T-cell (primary cell): ENCODE measurements around the gene WDR93. TPM values are rescaled to one million over a fixed set of nuclear protein-coding genes. Genes with fewer than 3 reads are reported as not detected.

ENCODE experiments used
- ATAC-seq, 4 experiments: fragments of 200-7000 bp in 3 of 4; fragments of 150-1000 bp in 1 of 4; cut with Tn5 transposase; replicated peaks in 1 of 4; 1 replicate in 3 of 4; 2 replicates in 1 of 4; pipeline ENCODE4 v1.10.0; 2021; ENCODE audit warnings: moderate library complexity in 3 of 4, mild to moderate bottlenecking in 2 of 4, moderate number of reproducible peaks in 1 of 4
- CTCF ChIA-PET, 2 donors: fragments of 300-600 bp; sonication (Branson Sonifier 250); formaldehyde crosslinking; loops; one replicate each; lab custom pipeline; 2022; ENCODE audit warnings: antibody characterized with exemption in 2 of 2; lab: Charles Lee
- POLR2A ChIA-PET, 2 donors: fragments of 300-600 bp; sonication (Branson Sonifier 250); formaldehyde crosslinking; loops; one replicate each; lab custom pipeline; 2022; ENCODE audit warnings: antibody characterized with exemption in 2 of 2; lab: Charles Lee
- DNase-seq, 35 experiments: peaks; one replicate each; pipeline versions ENCODE4 v3.0.0 to v3.0.0-alpha.2; 2013 to 2023
- H3K27ac ChIP-seq: one replicate; pipeline ENCODE4 v1.5.1; 2013; ENCODE audit warnings: low read length
- H3K27me3 ChIP-seq, 2 experiments: replicated peaks in 1 of 2; 1 replicate in 1 of 2; 2 replicates in 1 of 2; pipeline versions ENCODE4 v1.6.1 to v1.7.0; 2013; ENCODE audit warnings: low read length in 1 of 2, mixed read lengths in 1 of 2; ENCODE audit not compliant: control insufficient read depth in 2 of 2, insufficient read depth in 2 of 2; ENCODE audit errors: extremely low read depth in 1 of 2
- H3K36me3 ChIP-seq, 2 donors: 1 replicate in 1 of 2; 2 replicates in 1 of 2; pipeline versions ENCODE4 v1.6.1 to v1.7.0; 2013; ENCODE audit warnings: low read length in 1 of 2; ENCODE audit not compliant: control insufficient read depth in 2 of 2, insufficient read depth in 1 of 2; ENCODE audit errors: extremely low read depth in 1 of 2
- H3K4me1 ChIP-seq, 2 experiments: 1 replicate in 1 of 2; 2 replicates in 1 of 2; pipeline versions ENCODE4 v1.6.1 to v1.7.0; 2013; ENCODE audit warnings: low read length in 2 of 2, mixed read lengths in 1 of 2; ENCODE audit not compliant: insufficient read depth in 2 of 2, control insufficient read depth in 1 of 2; ENCODE audit errors: extremely low read depth in 1 of 2
- H3K4me3 ChIP-seq, 2 donors: 1 replicate in 1 of 2; 2 replicates in 1 of 2; pipeline versions ENCODE4 v1.5.1 to v1.7.0; 2013; ENCODE audit warnings: mild to moderate bottlenecking in 2 of 2, low read length in 1 of 2, moderate library complexity in 1 of 2; ENCODE audit not compliant: control insufficient read depth in 1 of 2; ENCODE audit errors: extremely low read depth in 1 of 2
- H3K9me3 ChIP-seq: 2 replicates; pipeline ENCODE4 v1.7.0; 2013
- H3K27ac Mint-ChIP-seq, 2 donors: one replicate each; pipeline ENCODE4 v1.8.0; 2020 to 2021; ENCODE audit warnings: mild to moderate bottlenecking in 2 of 2, mixed read lengths in 2 of 2
- H3K27me3 Mint-ChIP-seq, 2 donors: one replicate each; pipeline ENCODE4 v1.8.0; 2021 to 2022; ENCODE audit warnings: mixed read lengths in 2 of 2
- H3K36me3 Mint-ChIP-seq: one replicate; pipeline ENCODE4 v1.8.0; 2021; ENCODE audit warnings: mixed read lengths
- H3K4me1 Mint-ChIP-seq, 3 donors: one replicate each; pipeline ENCODE4 v1.8.0; 2020 to 2022; ENCODE audit warnings: mixed read lengths in 3 of 3, mild to moderate bottlenecking in 1 of 3
- H3K4me3 Mint-ChIP-seq, 3 donors: one replicate each; pipeline ENCODE4 v1.8.0; 2020 to 2022; ENCODE audit warnings: mild to moderate bottlenecking in 3 of 3, mixed read lengths in 3 of 3, moderate library complexity in 3 of 3
- H3K9me3 Mint-ChIP-seq, 3 donors: one replicate each; pipeline ENCODE4 v1.8.0; 2020 to 2022; ENCODE audit warnings: mixed read lengths in 3 of 3
- WGBS: methylation state at CpG from one replicate; pipeline ENCODE4 v1.1.5; 2013; ENCODE audit warnings: missing lambda C conversion rate; ENCODE audit not compliant: insufficient coverage; 5-methylcytosine and 5-hydroxymethylcytosine counted together
- total RNA-seq, 35 experiments: library from RNA in 6 of 35; stranded (reverse) in 6 of 35; fragments of 120-200 nt in 1 of 35; gene quantifications; one replicate each; pipeline versions ENCODE4 v1.2.1 to v1.2.4 and lab custom pipeline; 2013 to 2026

Gene WDR93
- total RNA-seq, 5 donors from 2014 or later (not counting 1 experiment from before 2014, with no cell fraction given) = 0.13 to 0.35 TPM; not detected in 3

GRCh38 chr15:89774492-89774891 is 83.9 kb downstream of the WDR93 start:
- ATAC-seq (no peak), DNase-seq (no peak)
- no peak overlapping the region for H3K4me3 ChIP-seq
- ChIA-PET POLR2A (no interaction called here), CTCF (no interaction called here)
- no peaks in the 10 kb centered on the region for H3K36me3 Mint-ChIP-seq
- H3K4me3 Mint-ChIP-seq = no peak overlapping the region
- peaks cover 8 to 26% of the 10 kb centered on the region in 2 donors for H3K27me3 Mint-ChIP-seq
- H3K4me1 ChIP-seq = peaks cover 2 to 8% of the 10 kb centered on the region in 2 experiments
- H3K27ac ChIP-seq = no peak overlapping the region
- H3K9me3 Mint-ChIP-seq = no peaks in the 10 kb centered on the region
- peaks cover 0 to 38% of the 10 kb centered on the region in 2 experiments for H3K27me3 ChIP-seq
- no peak overlapping the region for H3K27ac Mint-ChIP-seq
- 94% methylated on average over 3 of the region's 5 CpGs for WGBS
- H3K4me1 Mint-ChIP-seq = no peaks in the 10 kb centered on the region
- H3K9me3 ChIP-seq = no peaks in the 10 kb centered on the region
- H3K36me3 ChIP-seq = no peaks in the 10 kb centered on the region

GRCh38 chr15:89775815-89776214 is 85.2 kb downstream of the WDR93 start:
- no peak overlapping the region for H3K27ac ChIP-seq
- WGBS = 56% methylated on average over 10 of the region's 14 CpGs
- ATAC-seq (no peak), DNase-seq (no peak)
- H3K9me3 ChIP-seq = no peaks in the 10 kb centered on the region
- ChIA-PET POLR2A (no interaction called here), CTCF (no interaction called here)
- Mint-ChIP-seq H3K27ac (no peak overlapping the region), H3K4me1 (peaks cover 0 to 3% (median 0%) of the 10 kb centered on the region in 3 donors), H3K4me3 (peak overlapping the region; percentile 39 to 55 (median 41)), H3K27me3 (peaks cover 15 to 34% of the 10 kb centered on the region in 2 donors), H3K36me3 (no peaks in the 10 kb centered on the region), H3K9me3 (no peaks in the 10 kb centered on the region)
- H3K4me3 ChIP-seq = peak overlapping the region in 1 of 2 donors; percentile 58
- H3K36me3 ChIP-seq = no peaks in the 10 kb centered on the region
- H3K4me1 ChIP-seq = peaks cover 2 to 8% of the 10 kb centered on the region in 2 experiments
- peaks cover 0 to 46% of the 10 kb centered on the region in 2 experiments for H3K27me3 ChIP-seq

GRCh38 chr15:89776274-89777072 is 85.9 kb downstream of the WDR93 start, which contains the start of gene MESP2:
Gene MESP2, plus strand, starts transcription at chr15:89776332. Its CDS starts 26 bp downstream, at chr15:89776358.
- H3K4me1 ChIP-seq = peaks cover 2 to 8% of the 10 kb centered on the region in 2 experiments
- Mint-ChIP-seq H3K4me3 (peak within 1 kb of the TSS; percentile 39 to 58 (median 55)), H3K36me3 (no peaks in the 10 kb centered on the region), H3K4me1 (peaks cover 0 to 3% (median 0%) of the 10 kb centered on the region in 3 donors), H3K9me3 (no peaks in the 10 kb centered on the region), H3K27me3 (peaks cover 16 to 38% of the 10 kb centered on the region in 2 donors), H3K27ac (no peak within 1 kb of the TSS)
- peaks cover 0 to 53% of the 10 kb centered on the region in 2 experiments for H3K27me3 ChIP-seq
- H3K36me3 ChIP-seq = no peaks in the 10 kb centered on the region
- peak in 30 of 35 experiments; percentile 1 to 56 (median 15) for DNase-seq
- 11% methylated on average over 82 of the region's 82 CpGs for WGBS
- ChIA-PET POLR2A (no interaction called here), CTCF (no interaction called here)
- no peaks in the 10 kb centered on the region for H3K9me3 ChIP-seq
- no peak within 1 kb of the TSS for H3K27ac ChIP-seq
- ATAC-seq = peak in 3 of 4 experiments; percentile 35 to 69 (median 63)
- H3K4me3 ChIP-seq = peak within 1 kb of the TSS; percentile 27 to 58

- 74% methylated on average over 12 of the region's 25 CpGs for WGBS
- ChIA-PET CTCF (no interaction called here), POLR2A (no interaction called here)
- Mint-ChIP-seq H3K4me3 (peak overlapping the region in 2 of 3 donors; percentile 29 to 55), H3K27me3 (peaks cover 16 to 38% of the 10 kb centered on the region in 2 donors), H3K36me3 (no peaks in the 10 kb centered on the region), H3K4me1 (peaks cover 0 to 3% (median 0%) of the 10 kb centered on the region in 3 donors), H3K9me3 (no peaks in the 10 kb centered on the region), H3K27ac (no peak overlapping the region)
- Histone ChIP-seq H3K27ac (no peak overlapping the region), H3K9me3 (no peaks in the 10 kb centered on the region), H3K36me3 (no peaks in the 10 kb centered on the region), H3K4me1 (peaks cover 2 to 8% of the 10 kb centered on the region in 2 experiments), H3K27me3 (peaks cover 0 to 60% of the 10 kb centered on the region in 2 experiments), H3K4me3 (no peak overlapping the region)
- DNase-seq (no peak), ATAC-seq (no peak)
These were observed 86.6 kb downstream of the WDR93 start for GRCh38 chr15:89777073-89777751.

GRCh38 chr15:89777782-89778380 is 87.3 kb downstream of the WDR93 start:
- ATAC-seq (no peak), DNase-seq (no peak)

GRCh38 chr15:89778861-89779260 is 88.2 kb downstream of the WDR93 start:
- no peak for ATAC-seq
- Histone ChIP-seq H3K4me1 (peaks cover 2 to 8% of the 10 kb centered on the region in 2 experiments), H3K27ac (no peak overlapping the region), H3K27me3 (peaks cover 0 to 65% of the 10 kb centered on the region in 2 experiments), H3K36me3 (no peaks in the 10 kb centered on the region), H3K4me3 (no peak overlapping the region), H3K9me3 (no peaks in the 10 kb centered on the region)
- H3K9me3 Mint-ChIP-seq = no peaks in the 10 kb centered on the region
- DNase-seq = no peak
- peaks cover 0 to 3% (median 0%) of the 10 kb centered on the region in 3 donors for H3K4me1 Mint-ChIP-seq
- CTCF ChIA-PET = no interaction called here
- WGBS = 79% methylated on average over 3 of the region's 4 CpGs
- no peak overlapping the region for H3K4me3 Mint-ChIP-seq
- no peak overlapping the region for H3K27ac Mint-ChIP-seq
- no peaks in the 10 kb centered on the region for H3K36me3 Mint-ChIP-seq
- peaks cover 16 to 40% of the 10 kb centered on the region in 2 donors for H3K27me3 Mint-ChIP-seq
- POLR2A ChIA-PET = no interaction called here

More at GRCh38 chr15:89777782-89778380, 87.3 kb downstream of the WDR93 start:
- ChIA-PET CTCF (no interaction called here), POLR2A (no interaction called here)
- Histone ChIP-seq H3K9me3 (no peaks in the 10 kb centered on the region), H3K27me3 (peaks cover 0 to 60% of the 10 kb centered on the region in 2 experiments), H3K27ac (no peak overlapping the region), H3K4me1 (peaks cover 2 to 8% of the 10 kb centered on the region in 2 experiments), H3K36me3 (no peaks in the 10 kb centered on the region), H3K4me3 (no peak overlapping the region)
- Mint-ChIP-seq H3K9me3 (no peaks in the 10 kb centered on the region), H3K4me1 (peaks cover 0 to 3% (median 0%) of the 10 kb centered on the region in 3 donors), H3K36me3 (no peaks in the 10 kb centered on the region), H3K27me3 (peaks cover 16 to 38% of the 10 kb centered on the region in 2 donors), H3K4me3 (peak overlapping the region in 1 of 3 donors; percentile 55), H3K27ac (no peak overlapping the region)
- 90% methylated on average over 3 of the region's 10 CpGs for WGBS
